ENCODE results near the gene PCNX4.

DNA sequence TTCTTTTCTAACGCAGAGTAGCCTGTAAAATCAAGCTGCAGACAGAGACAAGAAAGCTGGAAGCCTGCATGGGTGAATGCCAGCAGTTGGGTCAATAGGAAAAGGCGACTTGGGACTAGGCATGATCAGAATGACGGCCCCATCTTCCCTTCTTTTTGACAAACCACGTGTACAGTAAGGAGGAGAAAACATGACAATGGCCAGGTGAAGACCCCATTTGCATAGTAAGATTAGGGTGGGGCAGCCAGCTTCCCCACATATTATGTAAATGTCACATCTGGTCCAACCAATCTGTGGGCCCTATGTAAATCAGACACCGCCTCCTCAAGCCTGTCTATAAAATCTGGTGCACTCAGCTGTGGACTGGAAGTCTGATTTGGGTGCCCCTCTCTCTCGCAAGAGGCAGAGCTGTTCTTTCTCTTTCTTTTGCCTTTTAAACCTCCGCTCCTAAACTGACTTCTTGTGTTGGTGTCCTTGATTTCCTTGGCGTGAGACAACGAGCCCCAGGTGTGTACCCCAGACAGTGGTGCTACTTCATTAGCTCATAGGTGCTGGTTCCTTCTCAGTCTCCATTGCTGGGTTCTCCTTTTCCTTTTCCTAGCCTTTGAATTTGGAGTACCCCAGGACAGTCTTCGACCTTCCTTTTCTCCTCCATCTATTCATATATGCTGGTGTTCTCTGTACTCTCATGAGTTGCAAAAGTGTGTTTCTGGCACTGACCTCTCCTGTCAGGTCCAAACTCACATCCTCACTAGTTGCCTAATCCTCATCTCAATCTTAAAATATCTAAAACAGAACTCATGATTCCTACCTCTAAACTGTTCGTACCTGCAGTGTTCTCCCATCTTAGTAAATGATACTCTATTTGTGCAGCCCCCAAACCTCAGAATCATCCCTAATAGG is 82.9 kb downstream of the PCNX4 start:
- TF ChIP-seq, protein P1, sequence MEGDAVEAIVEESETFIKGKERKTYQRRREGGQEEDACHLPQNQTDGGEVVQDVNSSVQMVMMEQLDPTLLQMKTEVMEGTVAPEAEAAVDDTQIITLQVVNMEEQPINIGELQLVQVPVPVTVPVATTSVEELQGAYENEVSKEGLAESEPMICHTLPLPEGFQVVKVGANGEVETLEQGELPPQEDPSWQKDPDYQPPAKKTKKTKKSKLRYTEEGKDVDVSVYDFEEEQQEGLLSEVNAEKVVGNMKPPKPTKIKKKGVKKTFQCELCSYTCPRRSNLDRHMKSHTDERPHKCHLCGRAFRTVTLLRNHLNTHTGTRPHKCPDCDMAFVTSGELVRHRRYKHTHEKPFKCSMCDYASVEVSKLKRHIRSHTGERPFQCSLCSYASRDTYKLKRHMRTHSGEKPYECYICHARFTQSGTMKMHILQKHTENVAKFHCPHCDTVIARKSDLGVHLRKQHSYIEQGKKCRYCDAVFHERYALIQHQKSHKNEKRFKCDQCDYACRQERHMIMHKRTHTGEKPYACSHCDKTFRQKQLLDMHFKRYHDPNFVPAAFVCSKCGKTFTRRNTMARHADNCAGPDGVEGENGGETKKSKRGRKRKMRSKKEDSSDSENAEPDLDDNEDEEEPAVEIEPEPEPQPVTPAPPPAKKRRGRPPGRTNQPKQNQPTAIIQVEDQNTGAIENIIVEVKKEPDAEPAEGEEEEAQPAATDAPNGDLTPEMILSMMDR (IDR thresholded peaks at IDR 0.05; ENCODE audit: low read length): no peak
- TF ChIP-seq EZH2 (optimal IDR thresholded peaks at IDR 0.05; ENCODE audit: low read depth, low read length) (no peak), EZH2phosphoT487 (IDR thresholded peaks at IDR 0.05; ENCODE audit: low read length) (no peak)
